SU-DHL-6 (cell line): ENCODE measurements around the gene NRL.

Source experiments
- H2AFZ ChIP-seq: fragments of 200-600 bp; sonication (generic); 2 replicates; pipeline ENCODE4 v1.6.1; 2014; ENCODE audit warnings: low read depth, mild to moderate bottlenecking, moderate library complexity, mixed read lengths, antibody characterized with exemption, low read length; ENCODE audit not compliant: severe bottlenecking
- H3F3A ChIP-seq: fragments of 200-600 bp; shearing (Covaris generic); 2 replicates; pipeline ENCODE4 v1.6.0; 2016; ENCODE audit warnings: antibody characterized with exemption, mild to moderate bottlenecking; ENCODE audit not compliant: insufficient read depth
- H3K27ac ChIP-seq: fragments of 200-600 bp; sonication (generic); 2 replicates; pipeline ENCODE4 v1.5.1; 2016; ENCODE audit warnings: low read depth, mild to moderate bottlenecking, low read length, moderate library complexity, mixed read lengths
- H3K27me3 ChIP-seq: fragments of 200-600 bp; sonication (generic), shearing (Covaris generic); 2 replicates; pipeline ENCODE4 v1.6.0; 2014; ENCODE audit warnings: mild to moderate bottlenecking, low read length
- H3K36me3 ChIP-seq: fragments of 200-600 bp; sonication (generic); 2 replicates; pipeline ENCODE4 v1.6.1; 2014; ENCODE audit warnings: mild to moderate bottlenecking, low read length, mixed read lengths
- H3K4me2 ChIP-seq: fragments of 300-600, 200-600 bp; shearing (Covaris generic), sonication (generic); 2 replicates; pipeline ENCODE4 v1.6.0; 2014; ENCODE audit warnings: low read length, low read depth, mild to moderate bottlenecking; ENCODE audit not compliant: poor library complexity, severe bottlenecking
- H3K4me3 ChIP-seq: fragments of 200-600 bp; sonication (generic); 2 replicates; pipeline ENCODE4 v1.5.1; 2014; ENCODE audit warnings: antibody characterized with exemption, low read length, mild to moderate bottlenecking, mixed read lengths; ENCODE audit not compliant: insufficient read depth, poor library complexity, severe bottlenecking
- H3K79me2 ChIP-seq: fragments of 200-600 bp; sonication (generic); 2 replicates; pipeline ENCODE4 v1.6.1; 2014; ENCODE audit warnings: mild to moderate bottlenecking, low read length, moderate library complexity; ENCODE audit not compliant: insufficient read depth
- H3K9ac ChIP-seq: fragments of 200-600 bp; sonication (generic); 2 replicates; pipeline ENCODE4 v1.7.0; 2014; ENCODE audit warnings: mild to moderate bottlenecking, low read length
- H3K9me2 ChIP-seq: fragments of 200-600 bp; sonication (generic); replicated peaks from 2 replicates; pipeline ENCODE4 v1.6.1; 2014; ENCODE audit warnings: low read length; ENCODE audit not compliant: insufficient read depth
- H3K9me3 ChIP-seq: fragments of 200-600 bp; sonication (generic); 2 replicates; pipeline ENCODE4 v1.6.1; 2014; ENCODE audit warnings: low read length, mixed read lengths; ENCODE audit not compliant: insufficient read depth
- H4K20me1 ChIP-seq: fragments of 200-600 bp; sonication (generic); 2 replicates; pipeline ENCODE4 v1.6.1; 2014; ENCODE audit warnings: low read depth, mild to moderate bottlenecking, antibody characterized with exemption, low read length, moderate library complexity, mixed read lengths
- EZH2phosphoT487 ChIP-seq: fragments of 200-600 bp; sonication (generic), shearing (Covaris generic); conservative IDR thresholded peaks from 2 replicates; pipeline ENCODE4 v1.6.1; 2018; ENCODE audit warnings: mild to moderate bottlenecking, antibody characterized with exemption, low read length, moderate library complexity, mixed read lengths
- TF ChIP-seq, protein P1 (sequence below): fragments of 200-600 bp; sonication (generic); IDR thresholded peaks from one replicate; pipeline ENCODE4 v1.5.1; 2017; ENCODE audit warnings: antibody characterized with exemption, mild to moderate bottlenecking, low read length, moderate library complexity; ENCODE audit not compliant: insufficient read depth, poor library complexity, severe bottlenecking

The NRL gene

GRCh38 chr14:24070285-24071143 is 44.2 kb downstream of the NRL start:
- Histone ChIP-seq H3K27me3 (no peaks in the 10 kb centered on the region), H3K4me2 (no peak overlapping the region), H3K79me2 (no peaks in the 10 kb centered on the region), H3K9me3 (no peaks in the 10 kb centered on the region), H4K20me1 (no peaks in the 10 kb centered on the region), H3F3A (no peaks in the 10 kb centered on the region), H2AFZ (no peak overlapping the region), H3K36me3 (no peaks in the 10 kb centered on the region), H3K4me3 (no peak overlapping the region), H3K9ac (no peak overlapping the region), H3K9me2 (no peaks in the 10 kb centered on the region), H3K27ac (no peak overlapping the region)
- TF ChIP-seq, protein P1, sequence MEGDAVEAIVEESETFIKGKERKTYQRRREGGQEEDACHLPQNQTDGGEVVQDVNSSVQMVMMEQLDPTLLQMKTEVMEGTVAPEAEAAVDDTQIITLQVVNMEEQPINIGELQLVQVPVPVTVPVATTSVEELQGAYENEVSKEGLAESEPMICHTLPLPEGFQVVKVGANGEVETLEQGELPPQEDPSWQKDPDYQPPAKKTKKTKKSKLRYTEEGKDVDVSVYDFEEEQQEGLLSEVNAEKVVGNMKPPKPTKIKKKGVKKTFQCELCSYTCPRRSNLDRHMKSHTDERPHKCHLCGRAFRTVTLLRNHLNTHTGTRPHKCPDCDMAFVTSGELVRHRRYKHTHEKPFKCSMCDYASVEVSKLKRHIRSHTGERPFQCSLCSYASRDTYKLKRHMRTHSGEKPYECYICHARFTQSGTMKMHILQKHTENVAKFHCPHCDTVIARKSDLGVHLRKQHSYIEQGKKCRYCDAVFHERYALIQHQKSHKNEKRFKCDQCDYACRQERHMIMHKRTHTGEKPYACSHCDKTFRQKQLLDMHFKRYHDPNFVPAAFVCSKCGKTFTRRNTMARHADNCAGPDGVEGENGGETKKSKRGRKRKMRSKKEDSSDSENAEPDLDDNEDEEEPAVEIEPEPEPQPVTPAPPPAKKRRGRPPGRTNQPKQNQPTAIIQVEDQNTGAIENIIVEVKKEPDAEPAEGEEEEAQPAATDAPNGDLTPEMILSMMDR: no peak
- TF ChIP-seq EZH2phosphoT487: no peak

DNA sequence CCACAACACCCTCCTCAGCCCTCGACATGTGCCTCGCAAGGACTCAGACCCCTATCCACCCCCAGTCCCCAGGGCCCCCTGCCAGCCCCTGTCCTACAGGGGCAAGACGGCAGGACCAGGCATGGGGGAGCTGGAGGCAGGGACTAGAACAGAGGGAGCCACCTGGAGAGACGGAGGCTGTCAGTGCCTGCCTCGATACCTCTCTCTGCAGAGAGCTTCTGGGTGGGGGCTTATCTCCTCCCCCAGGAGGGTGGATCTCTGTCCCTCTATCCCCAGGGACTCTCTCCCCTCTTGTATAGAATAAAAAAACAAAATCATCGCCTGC is 45.4 kb downstream of the NRL start:
- H3K9me2 ChIP-seq: no peaks in the 10 kb centered on the region
- H3K4me3 ChIP-seq: no peak overlapping the region
- no peaks in the 10 kb centered on the region for H3K27me3 ChIP-seq
- H4K20me1 ChIP-seq: no peaks in the 10 kb centered on the region
- H3K79me2 ChIP-seq: no peaks in the 10 kb centered on the region
- no peaks in the 10 kb centered on the region for H3K9me3 ChIP-seq
- no peak for TF ChIP-seq EZH2phosphoT487
- TF ChIP-seq, protein P1: no peak
- H2AFZ ChIP-seq: no peak overlapping the region
- H3K9ac ChIP-seq: no peak overlapping the region
- H3K36me3 ChIP-seq: no peaks in the 10 kb centered on the region
- no peaks in the 10 kb centered on the region for H3F3A ChIP-seq
- no peak overlapping the region for H3K4me2 ChIP-seq
- H3K27ac ChIP-seq: no peak overlapping the region

DNA sequence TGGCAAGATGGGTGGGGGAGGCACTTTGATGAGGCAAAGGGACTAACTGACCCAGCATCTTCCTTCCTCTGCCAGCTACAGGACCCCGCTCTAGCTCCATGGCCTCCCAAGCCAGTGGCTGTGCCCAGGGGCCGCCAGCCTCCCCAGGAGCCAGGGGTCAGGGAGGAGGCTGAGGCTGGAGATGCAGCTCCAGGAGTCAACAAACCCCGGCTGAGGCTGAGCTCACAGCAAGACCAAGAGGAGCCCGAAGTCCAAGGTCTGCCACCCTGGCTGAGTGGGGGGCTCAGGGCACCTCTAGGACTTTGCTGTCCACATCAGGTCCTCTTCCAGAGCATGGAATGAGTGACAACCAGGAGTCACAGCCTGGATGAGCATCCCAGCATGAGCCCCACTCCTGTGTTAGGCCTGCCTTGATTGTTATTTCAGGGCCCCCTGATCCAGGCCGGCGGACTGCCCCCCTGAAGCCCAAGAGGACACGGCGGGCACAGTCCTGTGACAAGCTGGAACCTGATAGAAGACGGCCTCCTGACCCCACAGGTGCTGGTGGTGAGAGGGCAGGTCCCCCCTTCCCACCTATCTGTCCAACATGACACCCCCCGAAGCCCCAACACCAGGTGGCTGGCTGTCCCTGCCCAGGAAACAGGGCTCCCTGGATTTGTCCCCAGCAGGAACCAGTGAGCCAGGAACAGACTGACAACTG is 45.9 kb downstream of the NRL start:
- H3K27ac ChIP-seq: no peak overlapping the region
- H4K20me1 ChIP-seq: no peaks in the 10 kb centered on the region
- no peak overlapping the region for H3K4me3 ChIP-seq
- H2AFZ ChIP-seq: no peak overlapping the region
- TF ChIP-seq EZH2phosphoT487: no peak
- TF ChIP-seq, protein P1: no peak
- no peaks in the 10 kb centered on the region for H3F3A ChIP-seq
- H3K4me2 ChIP-seq: no peak overlapping the region
- H3K9ac ChIP-seq: no peak overlapping the region
- H3K27me3 ChIP-seq: no peaks in the 10 kb centered on the region
- H3K79me2 ChIP-seq: no peaks in the 10 kb centered on the region
- no peaks in the 10 kb centered on the region for H3K9me3 ChIP-seq
- H3K9me2 ChIP-seq: no peaks in the 10 kb centered on the region
- H3K36me3 ChIP-seq: no peaks in the 10 kb centered on the region
